Breast epithelium (tissue), 3 donors: ENCODE data around the gene NSD2.

ENCODE experiments used
- CTCF ChIP-seq, 3 donors: fragments of 450-650 bp; IDR thresholded peaks; one replicate each; pipeline ENCODE4 v1.5.1; 2016 to 2017; ENCODE audit warnings: antibody characterized with exemption in 3 of 3, mild to moderate bottlenecking in 3 of 3, moderate library complexity in 3 of 3
- POLR2A ChIP-seq: fragments of 450-650 bp; IDR thresholded peaks from one replicate; pipeline ENCODE4 v1.6.1; 2016; ENCODE audit warnings: antibody characterized with exemption, mild to moderate bottlenecking, moderate library complexity
- POLR2AphosphoS5 ChIP-seq, 3 donors: sonication (generic); formaldehyde crosslinking; IDR thresholded peaks; one replicate each; pipeline ENCODE4 v1.6.1; 2017; ENCODE audit warnings: antibody characterized with exemption in 3 of 3

DNA sequence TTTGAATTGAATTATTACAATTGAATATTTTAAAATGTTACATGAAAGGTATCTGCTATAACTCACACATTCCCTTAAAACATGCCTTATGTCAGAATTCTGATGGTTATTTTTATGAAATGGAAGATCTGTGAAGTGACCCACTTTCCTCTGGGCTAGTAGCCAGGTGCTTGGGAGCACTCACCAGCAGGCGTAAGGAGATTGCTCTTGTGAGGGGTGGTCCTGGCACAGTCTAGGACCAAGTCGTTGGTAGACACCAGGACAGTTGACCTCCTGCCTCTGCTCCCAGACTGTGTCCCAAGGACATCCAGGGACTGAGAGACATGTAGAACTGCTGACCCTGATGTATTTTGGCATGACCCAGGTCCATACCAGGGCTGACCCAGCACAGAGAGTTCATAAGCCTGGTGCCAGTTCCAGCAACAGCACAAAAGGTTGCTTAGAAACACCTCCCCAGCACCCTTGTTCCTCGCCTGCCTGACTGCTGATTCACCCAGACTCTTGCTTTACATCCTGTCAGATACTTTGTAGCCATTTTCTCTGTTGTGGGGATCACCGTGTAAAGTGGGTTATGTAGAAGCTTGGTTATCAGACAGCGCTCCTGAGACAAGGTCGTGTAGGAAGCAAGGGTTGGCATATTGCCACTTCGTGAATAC, 89.1 kb downstream of the NSD2 start:
- TF ChIP-seq POLR2AphosphoS5 (IDR thresholded peaks at IDR 0.05), result no peak
- no peak for TF ChIP-seq CTCF (IDR thresholded peaks at IDR 0.05)
- TF ChIP-seq POLR2A, result no peak
